Breast epithelium (tissue), 3 donors: ENCODE results near the gene NBAS.

ENCODE experiments used
- POLR2AphosphoS5 ChIP-seq, 3 donors: sonication (generic); formaldehyde crosslinking; IDR thresholded peaks; one replicate each; pipeline ENCODE4 v1.6.1; 2017; ENCODE audit warnings: antibody characterized with exemption in 3 of 3
- TF ChIP-seq, protein P1 (sequence below), 3 donors: fragments of 450-650 bp; IDR thresholded peaks; one replicate each; pipeline ENCODE4 v1.5.1; 2016 to 2017; ENCODE audit warnings: antibody characterized with exemption in 3 of 3, mild to moderate bottlenecking in 3 of 3, moderate library complexity in 3 of 3

DNA sequence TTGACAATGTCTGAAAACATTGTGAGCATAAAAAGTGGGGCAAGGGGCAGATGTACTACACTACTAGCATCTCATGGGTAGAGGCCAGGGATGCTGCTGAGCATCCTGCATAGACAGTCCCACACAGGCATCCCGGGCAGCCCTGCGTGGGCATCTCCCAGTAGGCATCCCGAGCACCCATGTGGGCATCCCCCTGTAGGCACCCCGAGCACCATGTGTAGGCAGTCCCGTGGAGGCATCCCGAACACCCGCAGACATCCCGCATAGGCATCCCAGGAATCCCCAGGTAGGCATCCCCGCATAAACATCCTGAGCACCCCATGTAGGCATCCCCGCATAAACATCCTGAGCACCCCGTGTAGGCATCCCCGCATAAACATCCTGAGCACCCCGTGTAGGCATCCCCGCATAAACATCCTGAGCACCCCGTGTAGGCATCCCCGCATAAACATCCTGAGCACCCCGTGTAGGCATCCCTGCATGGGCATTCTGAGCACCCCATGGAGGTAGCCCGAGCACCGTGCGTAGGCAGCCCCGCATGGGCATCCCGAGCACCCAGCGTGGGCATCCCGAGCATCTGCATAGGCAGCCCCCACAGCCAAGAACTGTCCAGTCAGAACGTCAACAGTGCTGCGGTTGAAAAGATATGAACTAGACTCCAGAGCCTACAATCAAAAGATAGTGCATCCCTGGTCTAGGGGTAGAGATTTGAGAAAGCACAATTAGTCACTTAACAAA lies 273.5 kb downstream of the NBAS start:
- TF ChIP-seq, protein P1, sequence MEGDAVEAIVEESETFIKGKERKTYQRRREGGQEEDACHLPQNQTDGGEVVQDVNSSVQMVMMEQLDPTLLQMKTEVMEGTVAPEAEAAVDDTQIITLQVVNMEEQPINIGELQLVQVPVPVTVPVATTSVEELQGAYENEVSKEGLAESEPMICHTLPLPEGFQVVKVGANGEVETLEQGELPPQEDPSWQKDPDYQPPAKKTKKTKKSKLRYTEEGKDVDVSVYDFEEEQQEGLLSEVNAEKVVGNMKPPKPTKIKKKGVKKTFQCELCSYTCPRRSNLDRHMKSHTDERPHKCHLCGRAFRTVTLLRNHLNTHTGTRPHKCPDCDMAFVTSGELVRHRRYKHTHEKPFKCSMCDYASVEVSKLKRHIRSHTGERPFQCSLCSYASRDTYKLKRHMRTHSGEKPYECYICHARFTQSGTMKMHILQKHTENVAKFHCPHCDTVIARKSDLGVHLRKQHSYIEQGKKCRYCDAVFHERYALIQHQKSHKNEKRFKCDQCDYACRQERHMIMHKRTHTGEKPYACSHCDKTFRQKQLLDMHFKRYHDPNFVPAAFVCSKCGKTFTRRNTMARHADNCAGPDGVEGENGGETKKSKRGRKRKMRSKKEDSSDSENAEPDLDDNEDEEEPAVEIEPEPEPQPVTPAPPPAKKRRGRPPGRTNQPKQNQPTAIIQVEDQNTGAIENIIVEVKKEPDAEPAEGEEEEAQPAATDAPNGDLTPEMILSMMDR (IDR thresholded peaks at IDR 0.05) = no peak
- no peak for TF ChIP-seq POLR2AphosphoS5 (IDR thresholded peaks at IDR 0.05)
